OCI-LY7 (cell line): ENCODE results near the gene SLC35C1. TPM values are rescaled to one million over a fixed set of nuclear protein-coding genes. Genes with fewer than 3 reads are reported as not detected.

Experiments used
- BruUV-seq: library from RNA; stranded (reverse); fragments of 400-500 nt; replicated peaks from 2 replicates; lab custom pipeline; 2021; lab: Mats Ljungman, UMichigan
- CTCF ChIA-PET: fragments of 300-600 bp; sonication (Branson Sonifier 250); formaldehyde crosslinking; loops from one replicate; lab custom pipeline; 2022; ENCODE audit warnings: antibody characterized with exemption; ENCODE audit not compliant: unreplicated experiment; lab: Charles Lee
- POLR2A ChIA-PET: fragments of 300-600 bp; sonication (Branson Sonifier 250); formaldehyde crosslinking; loops from one replicate; lab custom pipeline; 2022; ENCODE audit warnings: antibody characterized with exemption; lab: Charles Lee
- DNase-seq: peaks from one replicate; pipeline ENCODE4 v3.0.0-alpha.2; 2015; ENCODE audit warnings: low spot score
- H2AFZ ChIP-seq: fragments of 200-600 bp; sonication (generic), shearing (Covaris generic); 2 replicates; pipeline ENCODE4 v1.6.1; 2014; ENCODE audit warnings: mild to moderate bottlenecking, antibody characterized with exemption, low read length, moderate library complexity
- H3K27ac ChIP-seq: fragments of 200-600 bp; sonication (generic); 2 replicates; pipeline ENCODE4 v1.5.1; 2014; ENCODE audit warnings: mixed run types, low read depth, mild to moderate bottlenecking, moderate library complexity, low read length, inconsistent platforms; ENCODE audit not compliant: poor library complexity, severe bottlenecking
- H3K36me3 ChIP-seq: fragments of 200-600 bp; sonication (generic); 2 replicates; pipeline ENCODE4 v1.6.1; 2014; ENCODE audit warnings: mild to moderate bottlenecking, antibody characterized with exemption, low read length, moderate library complexity, mixed read lengths; ENCODE audit not compliant: insufficient read depth
- H3K4me1 ChIP-seq: fragments of 200-600 bp; sonication (generic); 2 replicates; pipeline ENCODE4 v1.5.1; 2014; ENCODE audit warnings: mild to moderate bottlenecking, low read length; ENCODE audit not compliant: insufficient read depth, poor library complexity, severe bottlenecking
- H3K4me2 ChIP-seq: fragments of 200-600 bp; sonication (generic); 2 replicates; pipeline ENCODE4 v1.6.1; 2014; ENCODE audit warnings: mild to moderate bottlenecking, low read length
- H3K4me3 ChIP-seq: fragments of 200-600 bp; sonication (generic); 2 replicates; pipeline ENCODE4 v1.5.1; 2014; ENCODE audit warnings: mild to moderate bottlenecking, low read depth, low read length; ENCODE audit not compliant: poor library complexity, severe bottlenecking
- H3K79me2 ChIP-seq: fragments of 200-600 bp; sonication (generic); 2 replicates; pipeline ENCODE4 v1.6.1; 2016; ENCODE audit warnings: low read depth, mild to moderate bottlenecking, low read length, moderate library complexity, mixed read lengths; ENCODE audit not compliant: insufficient read depth
- H3K9me2 ChIP-seq: fragments of 200-600 bp; sonication (generic); 2 replicates; pipeline ENCODE4 v1.6.1; 2016; ENCODE audit warnings: mild to moderate bottlenecking, low read length, mixed read lengths; ENCODE audit not compliant: insufficient read depth
- H3K9me3 ChIP-seq: fragments of 200-600 bp; sonication (generic); 2 replicates; pipeline ENCODE4 v1.6.1; 2014; ENCODE audit warnings: mild to moderate bottlenecking, mixed run types, low read length, mixed read lengths
- H4K20me1 ChIP-seq: fragments of 200-600 bp; sonication (generic); 2 replicates; pipeline ENCODE4 v1.6.1; 2014; ENCODE audit warnings: mild to moderate bottlenecking, antibody characterized with exemption, low read length, moderate library complexity, mixed read lengths; ENCODE audit not compliant: insufficient read depth
- CTCF ChIP-seq: fragments of 200-600 bp; sonication (generic); conservative IDR thresholded peaks from 2 replicates; pipeline ENCODE4 v1.5.1; 2014; ENCODE audit warnings: mild to moderate bottlenecking, antibody characterized with exemption, low read length, moderate library complexity, mixed read lengths
- EZH2phosphoT487 ChIP-seq: fragments of 200-600 bp; sonication (generic); IDR thresholded peaks from 2 replicates; pipeline ENCODE4 v1.6.1; 2018; ENCODE audit warnings: low read depth, borderline replicate concordance, mild to moderate bottlenecking, mixed run types, antibody characterized with exemption, low read length, moderate library complexity, mixed read lengths
- intact Hi-C: fragments of 100-400 bp; cut with micrococcal nuclease; formaldehyde crosslinking; loops from one replicate; pipeline ENCODE4 v1.10.0; 2022; ENCODE audit not compliant: unreplicated experiment
- total RNA-seq, 2 experiments: library from RNA; depleted of rRNA in 1 of 2; stranded (reverse); fragments of >200 nt in 1 of 2; shearing (Covaris generic) in 1 of 2; gene quantifications; 2 replicates each; pipeline ENCODE4 v1.2.3, GENCODE V29; 2014 to 2022

The SLC35C1 gene
- total RNA-seq, 2 experiments from 2014 or later: 3.3 to 9.2 TPM

GRCh38 chr11:45809456-45810395 lies 4.8 kb downstream of the SLC35C1 start:
- no peak overlapping the region for H3K4me3 ChIP-seq
- no peak for DNase-seq
- CTCF ChIA-PET: no interaction called here
- no peaks in the 10 kb centered on the region for H3K79me2 ChIP-seq
- H3K4me2 ChIP-seq: no peak overlapping the region
- H3K9me3 ChIP-seq: no peaks in the 10 kb centered on the region
- H3K4me1 ChIP-seq: peaks cover 22% of the 10 kb centered on the region
- POLR2A ChIA-PET: interaction anchor here (0.6 kb wide), 1 partner anchor 511 kb away, joined by 5 read pairs; no protein-coding TSS in a partner anchor
- H4K20me1 ChIP-seq: no peaks in the 10 kb centered on the region
- no peak overlapping the region for H2AFZ ChIP-seq
- 0 out of 2 replicates have a peak, but pooled peaks cover 6% of the 10 kb centered on the region for H3K36me3 ChIP-seq
- no peaks in the 10 kb centered on the region for H3K9me2 ChIP-seq
- no TSS peak for BruUV-seq
- no peak overlapping the region for H3K27ac ChIP-seq
- no peak for TF ChIP-seq CTCF
- TF ChIP-seq EZH2phosphoT487: no peak
- intact Hi-C loops: no loop called here

GRCh38 chr11:45810431-45811108 lies 5.6 kb downstream of the SLC35C1 start:
- ChIA-PET POLR2A (interaction anchor here (0.6 kb wide), 1 partner anchor 510 kb away, joined by 5 read pairs; no protein-coding TSS in a partner anchor), CTCF (no interaction called here)
- no TSS peak for BruUV-seq
- intact Hi-C loops: no loop called here
- no peak for TF ChIP-seq CTCF
- TF ChIP-seq EZH2phosphoT487: no peak
- no peak overlapping the region for H3K4me3 ChIP-seq
- no peak overlapping the region for H2AFZ ChIP-seq
- no peak overlapping the region for H3K4me2 ChIP-seq
- H3K9me3 ChIP-seq: no peaks in the 10 kb centered on the region
- H3K27ac ChIP-seq: no peak overlapping the region
- H3K36me3 ChIP-seq: 0 out of 2 replicates have a peak, but pooled peaks cover 6% of the 10 kb centered on the region
- H4K20me1 ChIP-seq: no peaks in the 10 kb centered on the region
- peaks cover 22% of the 10 kb centered on the region for H3K4me1 ChIP-seq
- H3K9me2 ChIP-seq: no peaks in the 10 kb centered on the region
- DNase-seq: no peak
- no peaks in the 10 kb centered on the region for H3K79me2 ChIP-seq
